ENCODE data around the gene MAS1L. TPM values are rescaled to one million over a fixed set of nuclear protein-coding genes. Genes with fewer than 3 reads are reported as not detected.

The MAS1L gene
- total RNA-seq, 1 donor from 2014 or later = not detected

GRCh38 chr6:29510746-29511300 lies 23.1 kb upstream of the MAS1L start:
- no peak for DNase-seq (ENCODE audit: low read depth in 2 of 2)

GRCh38 chr6:29510202-29510601 lies 22.4 kb upstream of the MAS1L start:
- DNase-seq (ENCODE audit: low read depth in 2 of 2) = peak; percentile 21 to 44

GRCh38 chr6:29509711-29510110 lies 22.0 kb upstream of the MAS1L start:
- no peak for DNase-seq (ENCODE audit: low read depth in 2 of 2)

GRCh38 chr6:29509239-29509638 lies 21.5 kb upstream of the MAS1L start:
- DNase-seq (ENCODE audit: low read depth in 2 of 2) = no peak

- no peak for DNase-seq (ENCODE audit: low read depth in 2 of 2)
Measured at GRCh38 chr6:29507319-29507718, 19.6 kb upstream of the MAS1L start.

- DNase-seq (ENCODE audit: low read depth in 2 of 2) = no peak
Measured at GRCh38 chr6:29506446-29507067, 18.8 kb upstream of the MAS1L start.

GRCh38 chr6:29505808-29506207 lies 18.1 kb upstream of the MAS1L start:
- DNase-seq (ENCODE audit: low read depth in 2 of 2) = no peak

GRCh38 chr6:29504961-29505360 lies 17.2 kb upstream of the MAS1L start:
- peak in 1 of 2 donors; percentile 78 for DNase-seq (ENCODE audit: low read depth in 2 of 2)

- DNase-seq (ENCODE audit: low read depth in 2 of 2) = peak; percentile 23 to 99
Measured at GRCh38 chr6:29502597-29502996, 14.8 kb upstream of the MAS1L start.

GRCh38 chr6:29502181-29502580 lies 14.4 kb upstream of the MAS1L start:
- no peak for DNase-seq (ENCODE audit: low read depth in 2 of 2)

- no peak for DNase-seq (ENCODE audit: low read depth in 2 of 2)
Measured at GRCh38 chr6:29501106-29501505, 13.3 kb upstream of the MAS1L start.

GRCh38 chr6:29500594-29500993 lies 12.8 kb upstream of the MAS1L start:
- no peak for DNase-seq (ENCODE audit: low read depth in 2 of 2)

- no peak for DNase-seq (ENCODE audit: low read depth in 2 of 2)
Measured at GRCh38 chr6:29499704-29500103, 11.9 kb upstream of the MAS1L start.

- no peak for DNase-seq (ENCODE audit: low read depth in 2 of 2)
Measured at GRCh38 chr6:29496961-29497360, 9.2 kb upstream of the MAS1L start.

- DNase-seq (ENCODE audit: low read depth in 2 of 2) = no peak
Measured at GRCh38 chr6:29495571-29495970, 7.8 kb upstream of the MAS1L start.

- DNase-seq (ENCODE audit: low read depth in 2 of 2) = no peak
Measured at GRCh38 chr6:29494131-29494530, 6.4 kb upstream of the MAS1L start.

- DNase-seq (ENCODE audit: low read depth in 2 of 2) = no peak
Measured at GRCh38 chr6:29493261-29493660, 5.5 kb upstream of the MAS1L start.

GRCh38 chr6:29491574-29491973 lies 3.8 kb upstream of the MAS1L start:
- no peak for DNase-seq (ENCODE audit: low read depth in 2 of 2)

- no peak for DNase-seq (ENCODE audit: low read depth in 2 of 2)
Measured at GRCh38 chr6:29490552-29490951, 2.8 kb upstream of the MAS1L start.

- no peak for DNase-seq (ENCODE audit: low read depth in 2 of 2)
Measured at GRCh38 chr6:29490055-29490454, 2.3 kb upstream of the MAS1L start.

- no peak for DNase-seq (ENCODE audit: low read depth in 2 of 2)
Measured at GRCh38 chr6:29489286-29489685, 1.5 kb upstream of the MAS1L start.

- DNase-seq (ENCODE audit: low read depth in 2 of 2) = no peak
Measured at GRCh38 chr6:29488874-29489273, 1.1 kb upstream of the MAS1L start.

- no peak for DNase-seq (ENCODE audit: low read depth in 2 of 2)
Measured at GRCh38 chr6:29487131-29487530, 625 bp downstream of the MAS1L start.

- peak; percentile 3 to 47 for DNase-seq (ENCODE audit: low read depth in 2 of 2)
Measured at GRCh38 chr6:29486577-29486976, 1.2 kb downstream of the MAS1L start.

Measured in lung microvascular endothelial cell (primary cell).